Gastrocnemius medialis (tissue), 4 donors: Measurements from ENCODE around the gene RPS10. TPM values are rescaled to one million over a fixed set of nuclear protein-coding genes. Genes with fewer than 3 reads are reported as not detected.

Source experiments
- ATAC-seq, 2 donors: fragments of 150-250 bp; one replicate each; pipeline ENCODE4 v1.9.1; 2016
- DNase-seq, 2 donors: peaks; one replicate each; pipeline ENCODE4 v3.0.0-alpha.2; 2019
- H3K27ac ChIP-seq, 4 donors: fragments of 200-600 bp; sonication (generic); 1 replicate in 1 of 4; 2 replicates in 3 of 4; pipeline ENCODE4 v1.5.1; 2016 to 2018; ENCODE audit warnings: mild to moderate bottlenecking in 2 of 4, moderate library complexity in 1 of 4
- H3K27me3 ChIP-seq, 3 donors: fragments of 200-600 bp; sonication (generic) in 2 of 3; 1 replicate in 1 of 3; 2 replicates in 2 of 3; pipeline versions ENCODE4 v1.5.1 to v1.6.0; 2016 to 2019; ENCODE audit warnings: mild to moderate bottlenecking in 1 of 3, moderate library complexity in 1 of 3
- H3K36me3 ChIP-seq, 2 donors: fragments of 200-600 bp; sonication (generic) in 1 of 2; one replicate each; pipeline ENCODE4 v1.5.1; 2017 to 2018
- H3K4me1 ChIP-seq, 2 donors: fragments of 200-600 bp; sonication (generic) in 1 of 2; one replicate each; pipeline ENCODE4 v1.5.1; 2016 to 2017; ENCODE audit warnings: mild to moderate bottlenecking in 2 of 2
- H3K4me3 ChIP-seq, 4 donors: fragments of 200-600 bp; sonication (generic) in 3 of 4; 1 replicate in 1 of 4; 2 replicates in 3 of 4; pipeline ENCODE4 v1.5.1; 2016 to 2019; ENCODE audit warnings: mild to moderate bottlenecking in 2 of 4
- H3K9me3 ChIP-seq, 3 donors: fragments of 200-600 bp; sonication (generic) in 2 of 3; 1 replicate in 1 of 3; 2 replicates in 2 of 3; pipeline ENCODE4 v1.5.1; 2016 to 2019
- POLR2A ChIP-seq, 2 donors: fragments of 450-650 bp; IDR thresholded peaks; one replicate each; pipeline ENCODE4 v1.6.1; 2017; ENCODE audit warnings: antibody characterized with exemption in 2 of 2, mild to moderate bottlenecking in 2 of 2, moderate library complexity in 2 of 2
- in situ Hi-C, 4 donors: fragments of 200-750 bp; cut with MboI; loops; one replicate each; pipeline versions ENCODE4 v1.15.0 to v1.8.0; 2017; ENCODE audit warnings: low sequenced_read_pairs in 4 of 4
- intact Hi-C: fragments of 100-400 bp; cut with DNase I; formaldehyde crosslinking; loops from one replicate; pipeline ENCODE4 v1.15.1; 2023; ENCODE audit warnings: low total_unique reads
- total RNA-seq, 4 donors: library from RNA; depleted of rRNA; stranded (reverse); fragments of >200 nt; gene quantifications; one replicate each; pipeline versions ENCODE4 v1.1.0 to v1.2.3, GENCODE V29; 2016
- TF ChIP-seq, protein P1 (sequence below), 5 experiments: fragments of 450-650 bp in 3 of 5; fragments of 200-600 bp in 2 of 5; sonication (generic) in 2 of 5; IDR thresholded peaks in 4 of 5; conservative IDR thresholded peaks in 1 of 5; 1 replicate in 4 of 5; 2 replicates in 1 of 5; pipeline ENCODE4 v1.5.1; 2016 to 2019; ENCODE audit warnings: antibody characterized with exemption in 5 of 5, mild to moderate bottlenecking in 3 of 5, moderate library complexity in 3 of 5

RPS10 gene
- total RNA-seq, 4 donors from 2014 or later = 1,471 to 2,243 (median 1,775) TPM

DNA sequence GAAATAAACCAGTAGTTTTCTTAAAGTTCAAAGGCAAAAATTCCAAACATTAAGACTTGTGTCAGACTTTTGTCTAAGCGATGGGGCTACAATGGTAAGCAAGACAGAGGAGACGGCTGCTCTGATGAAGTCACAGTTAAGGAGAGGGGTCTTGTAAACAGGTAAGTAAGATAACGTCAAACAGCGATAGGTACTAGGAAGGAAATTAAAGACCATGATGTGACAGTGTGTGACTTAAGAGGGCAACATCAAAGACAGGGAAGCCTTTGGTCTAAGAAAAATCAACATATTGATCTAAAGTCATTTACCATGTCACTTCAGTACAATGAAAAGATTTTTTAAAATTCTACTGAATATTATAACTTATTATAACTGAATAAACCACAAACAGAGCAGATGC, 56.5 kb downstream of the RPS10 start:
- TF ChIP-seq, protein P1, sequence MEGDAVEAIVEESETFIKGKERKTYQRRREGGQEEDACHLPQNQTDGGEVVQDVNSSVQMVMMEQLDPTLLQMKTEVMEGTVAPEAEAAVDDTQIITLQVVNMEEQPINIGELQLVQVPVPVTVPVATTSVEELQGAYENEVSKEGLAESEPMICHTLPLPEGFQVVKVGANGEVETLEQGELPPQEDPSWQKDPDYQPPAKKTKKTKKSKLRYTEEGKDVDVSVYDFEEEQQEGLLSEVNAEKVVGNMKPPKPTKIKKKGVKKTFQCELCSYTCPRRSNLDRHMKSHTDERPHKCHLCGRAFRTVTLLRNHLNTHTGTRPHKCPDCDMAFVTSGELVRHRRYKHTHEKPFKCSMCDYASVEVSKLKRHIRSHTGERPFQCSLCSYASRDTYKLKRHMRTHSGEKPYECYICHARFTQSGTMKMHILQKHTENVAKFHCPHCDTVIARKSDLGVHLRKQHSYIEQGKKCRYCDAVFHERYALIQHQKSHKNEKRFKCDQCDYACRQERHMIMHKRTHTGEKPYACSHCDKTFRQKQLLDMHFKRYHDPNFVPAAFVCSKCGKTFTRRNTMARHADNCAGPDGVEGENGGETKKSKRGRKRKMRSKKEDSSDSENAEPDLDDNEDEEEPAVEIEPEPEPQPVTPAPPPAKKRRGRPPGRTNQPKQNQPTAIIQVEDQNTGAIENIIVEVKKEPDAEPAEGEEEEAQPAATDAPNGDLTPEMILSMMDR (IDR thresholded peaks at IDR 0.05 in 4 of 5, conservative IDR thresholded peaks at IDR 0.05 in 1 of 5) = no peak
- TF ChIP-seq POLR2A (IDR thresholded peaks at IDR 0.05) = no peak
- intact Hi-C loops = no loop called here
- peaks cover 24 to 28% of the 10 kb centered on the region in 2 donors for H3K4me1 ChIP-seq

More for the DNA sequence above, 56.5 kb downstream of the RPS10 start:
- DNase-seq (no peak), ATAC-seq (no peak)
- Histone ChIP-seq H3K9me3 (no peaks in the 10 kb centered on the region), H3K27ac (peak overlapping the region; percentile 43 to 59 (median 58)), H3K36me3 (no peaks in the 10 kb centered on the region), H3K27me3 (no peaks in the 10 kb centered on the region), H3K4me3 (no peak overlapping the region)
- in situ Hi-C loops = no loop called here

Other genes starting within 250 kb of the RPS10 start
- gene HMGA1, start 189.2 kb downstream of the RPS10 start, total RNA-seq = 100 to 1,000 TPM in 3 of 4 donors, 10 to 100 TPM in 1; 74.1 to 163 (median 154) TPM
- 10 to 100 TPM; 21.4 to 39.5 (median 33.4) TPM for gene SMIM29, start 177.1 kb downstream of the RPS10 start, total RNA-seq
- 10 to 100 TPM; 40.0 to 71.9 (median 50.6) TPM for gene NUDT3, start 33.4 kb downstream of the RPS10 start, total RNA-seq
- not detected for gene PACSIN1, start 40.0 kb upstream of the RPS10 start, total RNA-seq
- under 1 TPM in 2 of 4 donors, not detected in 2; 0.16 to 0.20 TPM for gene SPDEF, start 130.3 kb upstream of the RPS10 start, total RNA-seq